ENCODE results near the gene METTL16.
A peak's percentile ranks its signal among the peaks of the same experiment; 100 is the strongest.

Gene METTL16

DNA sequence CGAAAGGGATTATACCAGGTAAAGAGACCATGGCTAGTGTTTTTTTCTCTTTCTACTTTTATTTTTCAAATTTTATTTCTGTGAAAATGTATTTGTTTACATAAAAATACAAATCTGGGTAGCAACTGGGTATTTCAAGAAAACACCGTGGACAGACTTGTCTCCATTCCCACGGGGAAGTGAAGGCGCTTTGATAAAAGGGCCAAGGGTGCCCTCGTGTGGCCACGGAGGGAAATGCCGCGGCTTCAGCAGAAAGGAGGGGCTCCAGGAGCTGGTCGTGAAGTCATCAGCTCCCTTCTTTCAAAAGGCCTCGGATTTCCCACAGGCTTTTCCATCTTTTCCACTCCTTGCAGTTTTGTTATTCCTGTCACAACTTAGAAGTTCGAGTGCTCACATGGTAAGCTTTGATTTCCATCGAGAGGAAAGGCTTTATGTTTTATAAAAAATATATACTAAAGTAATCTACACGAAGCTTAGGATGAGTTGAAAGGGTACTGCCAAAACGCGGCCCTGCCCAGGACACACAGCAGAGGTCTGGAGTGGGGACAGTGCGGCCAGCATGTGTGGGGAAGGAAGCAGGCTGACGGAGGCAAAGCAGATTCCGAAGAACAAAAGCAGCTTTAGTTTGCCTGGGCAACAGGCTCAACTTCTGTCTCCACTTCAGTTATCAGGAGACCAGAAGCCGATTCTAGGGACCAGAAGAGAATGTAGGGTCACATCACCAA, 95.5 kb downstream of the METTL16 start:
- peak; percentile 79 to 83 for DNase-seq (ENCODE audit: low read depth in 2 of 2, low spot score in 1 of 2)

DNA sequence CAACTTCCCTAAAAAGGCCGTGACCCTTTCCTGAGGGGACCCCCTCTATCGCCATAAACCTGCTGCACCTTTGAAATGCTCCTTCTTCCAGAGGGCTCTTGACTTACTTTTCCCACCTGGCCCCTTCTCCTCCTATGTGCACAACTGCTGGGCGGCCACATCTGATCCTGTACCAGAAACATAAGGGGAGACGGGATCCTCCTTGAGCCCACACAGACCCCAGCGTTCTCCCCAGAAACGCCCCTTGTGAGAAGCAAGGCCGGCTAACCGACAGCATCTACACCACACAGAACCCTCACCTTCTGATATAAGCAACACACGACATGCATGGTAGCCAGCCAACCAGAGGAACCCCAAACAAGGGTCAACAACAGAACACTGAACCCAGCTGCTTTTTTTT, 96.6 kb downstream of the METTL16 start:
- DNase-seq (ENCODE audit: low read depth in 2 of 2, low spot score in 1 of 2): no peak

DNA sequence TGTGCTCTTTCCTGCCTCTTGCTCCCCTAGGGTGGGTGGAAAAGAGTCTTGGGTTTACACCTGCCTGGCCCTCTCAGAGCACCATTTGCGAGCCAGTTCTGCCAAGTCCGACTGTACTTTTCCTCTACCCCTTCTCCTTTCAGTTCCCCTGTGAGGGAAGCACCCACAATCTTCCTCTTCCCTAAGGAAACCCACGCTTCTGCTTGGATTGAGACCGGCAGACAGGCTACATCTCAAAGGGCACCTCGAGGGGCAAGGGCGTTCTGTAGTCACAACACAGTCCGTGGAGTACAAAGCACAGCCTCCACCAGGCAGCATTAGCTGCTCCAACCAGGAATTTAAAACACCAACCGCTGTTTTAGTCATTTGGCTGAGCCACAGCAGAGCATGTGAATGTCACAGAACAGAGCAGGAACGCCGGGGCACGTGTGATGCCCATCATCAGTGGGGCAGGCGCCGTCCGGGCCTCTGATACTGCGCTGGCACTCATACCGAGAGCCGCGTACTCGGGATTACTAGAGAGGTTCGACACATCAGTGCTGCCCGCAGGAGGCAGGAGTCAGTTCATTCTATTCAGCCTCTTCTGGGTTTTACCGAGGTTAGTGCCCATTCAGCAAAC, 97.1 kb downstream of the METTL16 start:
- DNase-seq (ENCODE audit: low read depth in 2 of 2, low spot score in 1 of 2): no peak

DNA sequence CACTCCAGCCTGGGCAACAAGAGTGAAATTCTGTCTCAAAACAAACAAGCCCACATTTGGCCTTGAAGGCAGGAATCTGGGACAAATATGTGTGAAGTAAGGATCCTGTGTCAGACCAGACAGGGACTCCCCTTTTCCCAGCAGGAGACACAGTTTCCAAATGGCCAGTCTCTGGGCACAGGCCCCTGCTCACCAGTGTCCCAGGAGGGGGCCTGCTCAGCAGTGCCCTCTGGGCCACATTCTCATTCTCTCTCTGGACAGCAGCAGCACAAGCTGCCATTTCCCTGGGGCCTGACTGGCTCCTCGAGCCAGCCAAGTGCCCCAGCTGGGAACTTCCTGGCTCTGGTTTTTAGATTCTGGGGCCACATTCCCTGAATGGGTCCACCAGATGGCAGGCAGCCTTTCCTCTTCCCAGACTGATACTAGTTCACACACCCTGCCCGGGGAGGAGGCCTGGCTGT, 99.1 kb downstream of the METTL16 start:
- no peak for DNase-seq (ENCODE audit: low read depth in 2 of 2, low spot score in 1 of 2)

DNA sequence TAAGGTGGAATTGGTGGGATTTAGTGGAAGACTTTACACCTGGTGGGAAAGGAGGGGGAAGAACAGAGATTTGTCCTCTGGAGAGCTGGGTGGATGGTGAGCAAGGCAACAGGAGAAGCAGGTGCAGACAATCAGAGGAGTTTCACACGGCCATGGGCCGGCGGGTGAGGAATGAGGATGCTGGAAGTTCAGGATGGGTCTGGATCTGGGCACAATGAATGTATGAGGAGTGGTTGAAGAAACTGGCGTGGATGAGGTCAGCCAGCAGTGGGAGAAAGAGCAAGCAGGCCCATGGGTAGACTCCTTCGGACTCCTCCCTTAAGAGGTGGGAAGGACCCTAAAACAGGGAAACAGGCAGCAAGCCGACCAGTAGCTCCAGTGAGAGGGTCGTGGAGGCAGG, 100.7 kb downstream of the METTL16 start:
- no peak for DNase-seq (ENCODE audit: low read depth in 2 of 2, low spot score in 1 of 2)

DNA sequence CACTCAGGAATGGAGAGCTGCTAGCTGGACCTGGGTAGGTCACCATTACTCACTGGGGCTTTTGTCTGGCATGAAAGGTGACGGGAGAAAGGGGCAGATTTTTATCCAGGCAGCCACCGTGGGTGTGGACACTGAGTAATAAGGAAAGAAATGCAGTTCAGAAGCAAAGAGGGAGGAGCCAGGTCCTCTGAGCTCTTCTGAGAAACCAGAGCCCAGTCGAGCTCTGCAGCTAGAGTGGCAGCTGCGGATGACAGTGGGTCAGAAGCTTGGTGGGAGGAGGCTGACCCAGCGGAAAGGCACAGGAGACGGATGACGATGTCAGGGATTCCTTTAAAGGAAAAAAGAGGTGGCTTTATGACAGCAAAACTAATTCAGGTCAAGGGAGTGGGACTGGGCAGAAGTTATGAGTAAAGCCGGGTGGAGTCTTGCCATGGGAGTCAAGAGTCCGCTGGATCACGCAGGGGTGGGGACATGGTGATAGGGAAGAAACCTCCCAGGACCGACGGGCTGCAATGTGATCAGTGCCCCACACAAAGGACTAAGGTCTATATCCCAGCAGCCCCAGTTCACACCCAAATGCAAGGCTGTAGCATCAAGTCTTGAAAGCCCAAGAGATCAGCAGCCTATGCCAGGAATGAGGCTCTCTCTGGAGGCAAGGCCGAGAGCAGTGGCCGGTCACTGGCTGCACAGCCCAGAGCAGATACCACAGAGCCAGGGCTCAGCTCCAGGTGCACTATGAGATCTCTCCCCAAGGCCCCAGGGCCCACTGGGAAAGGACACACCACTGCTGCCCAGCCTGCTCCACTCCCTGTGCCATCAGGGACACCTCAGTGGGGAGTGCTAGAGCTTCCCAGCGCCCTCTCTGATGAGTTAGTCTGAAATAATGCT, 104.5 kb downstream of the METTL16 start:
- DNase-seq (ENCODE audit: low read depth in 2 of 2, low spot score in 1 of 2): no peak

DNA sequence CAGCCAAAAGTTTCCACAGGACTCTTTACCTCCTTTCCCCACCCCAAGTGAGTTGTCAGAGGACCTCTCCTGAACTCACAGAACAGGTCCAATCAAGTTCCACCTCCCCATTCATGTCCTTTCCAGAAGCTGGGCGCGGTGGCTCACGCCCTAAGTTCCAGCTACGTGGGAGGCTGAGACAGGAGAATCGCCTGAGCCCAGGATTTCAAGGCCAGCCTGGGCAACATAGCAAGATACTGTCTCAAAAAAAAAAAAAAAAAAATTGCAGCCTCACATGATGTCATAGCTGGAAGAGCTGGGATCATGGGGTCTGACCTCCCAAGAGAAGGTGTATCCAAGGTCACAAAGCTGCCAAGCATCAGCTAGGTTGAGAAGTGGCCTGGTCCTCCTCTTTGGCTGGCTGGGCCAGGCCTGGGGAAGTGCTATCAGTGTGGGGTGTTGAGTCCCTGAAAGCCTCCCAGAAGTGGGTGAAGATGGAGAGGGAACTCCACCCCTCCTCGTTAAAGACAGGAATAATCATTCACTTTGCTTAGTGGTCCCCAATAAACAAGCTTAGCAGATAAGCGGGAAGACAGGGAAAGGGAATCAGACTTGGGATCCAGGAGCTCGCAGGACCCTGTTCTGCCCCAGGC, 105.3 kb downstream of the METTL16 start:
- DNase-seq (ENCODE audit: low read depth in 2 of 2, low spot score in 1 of 2): no peak

DNA sequence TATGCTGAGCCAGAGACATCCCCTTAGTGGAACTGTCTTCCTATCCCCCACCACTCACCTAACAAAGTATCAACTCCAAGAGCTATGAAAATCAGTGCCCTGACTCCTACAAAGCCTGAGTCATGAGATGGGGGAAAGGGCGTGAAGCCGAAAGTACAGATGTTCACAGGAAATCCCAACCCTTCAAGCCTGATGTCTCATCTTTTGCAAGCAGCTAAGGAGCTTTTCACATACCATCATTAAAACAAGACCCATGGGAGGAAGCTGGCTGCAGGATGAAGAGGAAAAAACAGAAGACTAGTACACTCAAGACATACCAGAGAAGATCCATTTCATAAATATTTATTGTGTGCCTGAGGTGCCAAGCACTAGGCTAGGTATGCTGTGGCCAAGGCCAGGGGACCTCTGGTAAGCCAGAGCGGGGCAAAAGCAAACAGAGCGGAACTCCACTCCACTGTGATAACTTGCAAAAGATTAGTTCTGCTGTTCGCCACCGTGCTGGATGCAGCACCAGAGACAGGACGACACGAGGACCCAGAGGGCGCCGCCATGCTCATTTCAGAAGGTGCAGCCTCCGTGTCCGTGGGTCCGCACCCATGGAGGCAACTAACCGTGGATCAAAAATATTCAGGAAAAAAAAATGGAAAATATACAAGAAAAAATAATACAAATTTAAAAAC, 106.3 kb downstream of the METTL16 start:
- DNase-seq (ENCODE audit: low read depth in 2 of 2, low spot score in 1 of 2): no peak

DNA sequence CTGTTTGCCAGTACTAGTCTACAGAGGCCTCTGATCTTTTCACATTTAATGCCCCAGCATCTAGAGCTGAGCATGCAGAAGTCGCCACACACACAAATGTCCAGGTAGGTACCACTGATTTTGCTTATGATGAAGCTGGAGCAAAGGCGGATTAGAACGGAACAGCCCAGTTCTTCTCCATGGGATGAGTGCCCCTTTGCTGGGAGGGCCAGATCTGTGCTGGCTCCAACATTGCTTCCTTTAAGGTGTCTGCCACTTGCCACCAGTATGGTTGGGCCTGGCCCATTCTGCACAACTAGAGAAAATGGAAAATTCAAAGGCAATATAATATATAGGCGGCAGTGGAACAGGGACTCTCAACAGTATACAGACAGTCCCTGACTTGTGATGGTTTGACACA, 108.6 kb downstream of the METTL16 start:
- no peak for DNase-seq (ENCODE audit: low read depth in 2 of 2, low spot score in 1 of 2)

DNA sequence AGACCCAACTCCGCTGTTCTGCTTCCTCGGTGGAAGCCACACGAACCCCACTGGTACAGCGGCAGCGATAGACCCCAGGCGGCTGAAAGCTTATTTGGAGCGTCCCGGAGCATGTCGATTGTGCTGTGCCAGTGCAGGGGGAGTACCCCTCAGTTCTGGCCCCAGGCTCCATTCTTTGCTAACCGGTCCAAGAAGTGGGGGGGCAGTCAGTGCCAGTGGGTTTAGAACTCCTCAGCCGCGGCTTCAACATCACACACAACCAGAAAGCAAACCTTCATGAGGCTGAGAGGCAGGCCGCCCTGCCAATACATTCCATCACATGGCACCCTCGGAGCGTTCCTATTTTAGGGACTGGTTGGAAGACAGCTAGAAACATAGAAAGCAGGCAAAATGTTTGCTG, 109.1 kb downstream of the METTL16 start:
- no peak for DNase-seq (ENCODE audit: low read depth in 2 of 2, low spot score in 1 of 2)

DNA sequence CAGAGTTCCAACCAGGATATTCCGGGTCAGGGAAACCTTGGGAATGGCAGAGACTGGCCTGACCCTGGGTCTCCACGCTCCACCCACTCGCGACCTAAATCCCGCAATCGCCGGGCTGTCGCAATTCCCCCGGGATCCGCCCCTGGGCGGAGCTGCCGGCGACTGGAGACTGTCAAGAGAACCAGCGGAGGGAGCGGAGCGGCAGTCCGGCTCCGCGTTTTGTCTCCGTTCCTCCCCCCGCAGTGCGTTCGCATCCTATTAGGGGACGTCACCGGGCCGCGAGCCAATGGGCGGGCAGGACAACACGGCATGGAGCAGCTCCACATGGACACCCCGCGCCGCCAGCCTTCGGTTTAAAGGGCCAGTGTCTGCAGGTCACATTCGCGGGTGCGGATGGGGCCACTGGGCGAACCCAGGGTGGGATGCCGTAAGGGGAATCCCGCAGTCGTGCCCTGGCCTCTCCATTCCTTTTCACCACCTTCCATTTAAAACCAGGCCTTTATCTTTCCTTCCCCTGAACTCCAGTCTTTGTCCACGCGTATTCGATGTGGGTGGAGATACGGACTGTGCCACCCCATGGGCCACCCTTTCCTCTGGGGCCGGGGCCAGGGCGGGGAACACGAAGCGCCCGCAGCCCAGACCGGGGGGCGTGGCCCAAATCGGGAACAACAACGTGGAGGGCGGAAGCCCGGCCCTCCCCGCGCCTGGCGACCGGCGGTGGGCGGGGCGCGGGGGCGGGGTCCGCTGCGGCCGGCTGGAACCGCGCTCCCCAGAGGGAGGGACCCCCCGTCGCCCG, 110.1 kb downstream of the METTL16 start:
- DNase-seq (ENCODE audit: low read depth in 2 of 2, low spot score in 1 of 2): peak; percentile 98 to 99

DNA sequence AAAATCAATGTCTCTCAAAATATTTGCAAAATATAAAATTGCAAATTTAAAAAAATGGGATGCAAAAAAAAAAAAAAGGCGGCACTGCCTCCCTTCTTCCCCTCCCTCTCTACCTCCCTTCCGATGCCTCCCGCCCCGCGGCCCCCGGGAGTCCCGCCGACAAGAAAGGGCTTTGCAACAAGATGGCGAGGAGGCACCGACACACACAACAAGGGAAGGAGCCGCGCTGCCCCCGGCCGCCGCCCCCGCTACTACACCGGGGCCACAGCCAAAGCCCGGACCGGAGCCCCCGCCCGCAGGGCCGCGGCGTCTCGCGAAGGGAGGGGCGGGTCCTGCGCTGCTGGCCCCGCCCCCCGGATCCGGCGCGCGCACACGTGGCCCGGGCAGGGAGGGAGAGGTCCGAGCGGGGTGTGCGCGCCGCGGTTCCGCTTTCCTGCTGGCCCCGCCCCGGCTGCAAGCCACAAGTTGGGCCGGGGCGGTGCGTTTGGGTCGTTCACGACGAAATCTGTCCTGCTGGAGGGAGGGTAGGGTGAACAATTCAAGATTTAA, 110.7 kb downstream of the METTL16 start, which contains the start of gene MNT:
TSS of gene MNT (minus strand) at position 184 of the 549 bp plus-strand sequence. CDS start 348 bp downstream, outside the sequence.
- peak; percentile 79 to 89 for DNase-seq (ENCODE audit: low read depth in 2 of 2, low spot score in 1 of 2)

DNA sequence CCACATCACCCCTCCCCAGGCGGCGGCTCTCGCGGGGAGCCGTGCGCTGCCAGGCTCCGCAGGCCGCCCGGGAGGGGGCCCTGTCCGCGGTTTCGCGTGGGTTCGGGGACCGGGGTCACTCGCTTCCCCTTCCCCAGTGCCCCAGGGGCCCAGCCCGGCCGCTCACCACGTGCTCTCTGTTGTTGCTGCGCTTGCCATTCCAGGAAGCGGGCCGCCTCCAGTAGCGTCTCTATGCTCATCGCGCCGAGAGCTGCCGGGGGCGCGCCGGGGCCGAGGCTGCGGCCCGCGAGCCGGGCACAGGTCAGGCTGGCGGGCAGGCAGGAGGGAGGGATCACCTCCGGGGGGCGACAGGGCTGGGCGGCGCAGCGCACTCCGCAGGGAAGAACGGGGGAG, 111.2 kb downstream of the METTL16 start:
- no peak for DNase-seq (ENCODE audit: low read depth in 2 of 2, low spot score in 1 of 2)

DNA sequence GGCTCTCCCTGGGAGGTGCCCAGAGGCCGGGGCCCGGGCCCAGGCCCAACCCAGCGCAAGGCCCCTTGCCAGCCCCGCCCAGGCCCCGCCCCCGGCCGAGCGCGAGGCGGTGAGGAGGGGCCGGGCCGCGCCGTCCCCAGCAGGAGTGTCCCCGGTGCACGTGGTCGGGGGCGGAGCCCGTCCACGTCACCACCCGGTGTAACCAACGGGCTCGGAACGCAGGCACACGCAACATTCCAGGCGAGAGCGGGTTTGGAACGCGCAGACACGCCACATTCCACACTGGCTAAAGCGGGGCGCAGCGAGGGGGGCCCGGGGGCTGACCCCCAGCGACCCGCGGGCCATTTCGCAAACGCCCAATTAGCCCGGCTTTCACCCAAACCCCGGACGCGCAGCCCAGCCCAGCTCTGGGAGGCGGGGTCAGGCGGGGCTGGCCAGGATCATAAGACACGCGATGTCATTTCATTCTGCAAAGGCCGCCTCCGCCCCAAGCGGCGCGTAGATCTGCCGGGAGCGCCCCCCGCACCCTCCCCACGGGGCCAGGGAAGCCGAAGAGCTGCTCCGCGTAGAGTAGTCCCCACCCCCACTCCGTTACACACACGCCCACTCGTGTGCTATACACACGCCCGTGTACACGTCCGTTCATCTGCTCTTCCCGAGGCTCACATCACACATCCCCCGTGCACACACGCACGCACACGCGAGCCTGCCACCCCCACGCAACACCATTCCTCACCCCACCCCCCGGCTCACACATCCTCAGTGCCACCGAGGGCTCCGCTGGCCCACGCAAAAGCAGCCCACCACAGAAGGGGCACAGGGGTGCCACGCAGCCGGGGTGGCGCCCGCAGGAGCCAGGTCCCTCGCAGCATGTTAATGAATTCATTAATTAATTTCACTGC, 111.9 kb downstream of the METTL16 start:
- peak; percentile 70 to 76 for DNase-seq (ENCODE audit: low read depth in 2 of 2, low spot score in 1 of 2)

DNA sequence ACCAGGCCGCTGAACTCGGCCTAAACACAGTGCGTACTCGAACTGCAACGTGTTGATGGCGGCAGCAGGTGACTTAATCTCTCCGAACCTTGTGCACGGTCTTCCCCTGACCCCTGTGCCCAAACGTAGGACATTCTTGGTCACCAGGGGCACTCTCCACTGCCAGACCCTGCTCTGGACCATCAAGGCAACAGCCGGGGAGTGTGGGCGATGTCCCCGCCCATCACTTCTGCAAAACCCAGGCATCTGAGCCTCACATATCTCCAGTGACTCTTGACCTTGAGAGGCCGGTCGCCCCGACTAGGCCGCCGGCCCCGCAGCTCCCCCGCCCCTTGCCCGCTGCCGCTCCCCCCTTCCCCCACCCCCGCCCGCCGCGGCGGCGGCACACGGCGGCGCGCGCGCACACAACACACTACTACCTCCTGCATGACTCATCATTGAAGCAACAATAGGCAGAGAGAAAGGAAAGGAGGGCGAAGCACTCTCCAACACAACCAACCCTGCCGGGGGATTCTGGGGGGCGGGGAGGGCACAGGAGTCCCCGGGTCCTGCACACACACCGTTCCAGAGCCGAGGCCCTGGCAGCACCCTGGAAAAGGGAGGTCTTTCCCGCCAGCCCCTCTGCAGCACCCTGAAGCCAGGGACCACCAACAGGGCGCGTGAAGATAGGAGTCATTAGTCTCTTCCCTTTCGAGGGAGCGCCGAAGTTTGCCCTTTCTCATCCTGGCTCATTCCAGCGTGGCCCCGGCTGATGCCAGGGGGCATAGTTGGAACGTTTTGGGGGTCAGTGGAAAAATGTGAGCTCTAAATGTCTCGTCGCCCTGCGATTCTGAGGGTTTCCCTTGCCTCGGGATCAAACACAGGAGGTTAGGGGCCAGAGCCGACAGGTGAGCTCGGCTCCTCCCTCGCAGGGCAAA, 112.8 kb downstream of the METTL16 start:
- DNase-seq (ENCODE audit: low read depth in 2 of 2, low spot score in 1 of 2): no peak

DNA sequence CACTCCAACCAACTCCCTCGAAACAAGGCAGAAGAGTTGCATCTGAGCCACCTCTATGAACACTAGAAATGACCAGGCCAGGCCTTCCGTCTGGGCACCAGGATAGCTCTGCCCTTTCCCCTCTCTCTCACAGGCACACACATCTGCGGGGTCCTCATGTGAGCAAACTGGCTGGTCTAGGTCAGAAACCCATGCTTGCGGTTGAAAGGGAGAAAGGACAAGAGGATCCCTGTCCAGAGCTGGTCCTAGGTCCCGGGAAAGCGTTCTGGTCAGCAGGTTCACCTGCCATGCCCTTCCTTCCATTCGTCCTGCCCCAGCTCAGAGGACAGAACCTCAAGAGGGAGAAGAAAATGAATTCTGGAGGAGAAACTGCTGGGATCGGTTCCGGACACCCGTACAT, 113.5 kb downstream of the METTL16 start:
- no peak for DNase-seq (ENCODE audit: low read depth in 2 of 2, low spot score in 1 of 2)
